CD14-positive monocyte (primary cell): Measurements from ENCODE around the gene SGSH. TPM values are rescaled to one million over a fixed set of nuclear protein-coding genes. Genes with fewer than 3 reads are reported as not detected.

Experiments
- DNase-seq, 3 donors: peaks; one replicate each; pipeline ENCODE4 v3.0.0-alpha.2; 2011 to 2022
- H2AFZ ChIP-seq: 2 replicates; pipeline ENCODE4 v1.6.0; 2012; ENCODE audit warnings: mild to moderate bottlenecking, low read depth, low read length, inconsistent platforms; ENCODE audit not compliant: insufficient read depth, poor library complexity, severe bottlenecking
- H3K27ac ChIP-seq, 2 donors: 1 replicate in 1 of 2; 2 replicates in 1 of 2; pipeline ENCODE4 v1.5.1; 2012 to 2013; ENCODE audit warnings: low read length in 2 of 2, control low read depth in 1 of 2, inconsistent platforms in 1 of 2, low read depth in 1 of 2, mild to moderate bottlenecking in 1 of 2
- H3K27me3 ChIP-seq, 2 donors: one replicate each; pipeline versions ENCODE4 v1.6.0 to v1.6.1; 2011 to 2013; ENCODE audit warnings: low read length in 2 of 2; ENCODE audit not compliant: control insufficient read depth in 2 of 2, insufficient read depth in 2 of 2
- H3K36me3 ChIP-seq, 2 donors: replicated peaks in 1 of 2; 1 replicate in 1 of 2; 2 replicates in 1 of 2; pipeline versions ENCODE4 v1.5.1 to v1.6.1; 2012 to 2013; ENCODE audit warnings: low read length in 2 of 2, control low read depth in 1 of 2, inconsistent platforms in 1 of 2, mild to moderate bottlenecking in 1 of 2; ENCODE audit not compliant: insufficient read depth in 2 of 2, control insufficient read depth in 1 of 2
- H3K4me1 ChIP-seq, 2 donors: 1 replicate in 1 of 2; 2 replicates in 1 of 2; pipeline versions ENCODE4 v1.5.1 to v1.6.1; 2012 to 2013; ENCODE audit warnings: low read length in 2 of 2, control low read depth in 1 of 2, inconsistent platforms in 1 of 2, mild to moderate bottlenecking in 1 of 2, moderate library complexity in 1 of 2; ENCODE audit not compliant: insufficient read depth in 2 of 2, control insufficient read depth in 1 of 2
- H3K4me2 ChIP-seq: replicated peaks from 2 replicates; pipeline ENCODE3; 2012; ENCODE audit warnings: low read length, moderate library complexity, mild to moderate bottlenecking; ENCODE audit not compliant: poor library complexity, severe bottlenecking; ENCODE audit errors: extremely low read depth
- H3K4me3 ChIP-seq, 3 experiments: fragments of 200-600 bp in 1 of 3; sonication (generic) in 1 of 3; replicated peaks in 1 of 3; 1 replicate in 2 of 3; 2 replicates in 1 of 3; pipeline ENCODE4 v1.5.1; 2011 to 2013; ENCODE audit warnings: low read length in 3 of 3, mild to moderate bottlenecking in 3 of 3, control low read depth in 2 of 3, low read depth in 2 of 3, inconsistent platforms in 1 of 3, moderate library complexity in 1 of 3
- H3K79me2 ChIP-seq: 2 replicates; pipeline ENCODE4 v1.6.0; 2012; ENCODE audit warnings: mild to moderate bottlenecking, control low read depth, inconsistent platforms, low read length, moderate library complexity; ENCODE audit not compliant: insufficient read depth
- H3K9ac ChIP-seq: 2 replicates; pipeline ENCODE4 v1.6.0; 2017; ENCODE audit warnings: low read length, mild to moderate bottlenecking; ENCODE audit not compliant: insufficient read depth, poor library complexity, severe bottlenecking
- H3K9me3 ChIP-seq, 2 donors: replicated peaks in 1 of 2; 1 replicate in 1 of 2; 2 replicates in 1 of 2; pipeline versions ENCODE4 v1.5.1 to v1.6.1; 2012 to 2013; ENCODE audit warnings: low read length in 2 of 2, control low read depth in 1 of 2; ENCODE audit not compliant: control insufficient read depth in 1 of 2, insufficient read depth in 1 of 2
- H4K20me1 ChIP-seq: 2 replicates; pipeline ENCODE4 v1.6.0; 2012; ENCODE audit warnings: mild to moderate bottlenecking, low read length, control low read depth, moderate library complexity; ENCODE audit not compliant: insufficient read depth
- H3K27ac Mint-ChIP-seq, 7 donors: one replicate each; pipeline ENCODE4 v1.8.0; 2020; ENCODE audit warnings: mild to moderate bottlenecking in 7 of 7, mixed read lengths in 7 of 7, moderate library complexity in 6 of 7, inconsistent platforms in 2 of 7
- H3K27me3 Mint-ChIP-seq, 3 donors: one replicate each; pipeline ENCODE4 v1.8.0; 2021 to 2022; ENCODE audit warnings: low read depth in 3 of 3, mild to moderate bottlenecking in 3 of 3, mixed read lengths in 3 of 3, moderate library complexity in 3 of 3, inconsistent platforms in 1 of 3
- H3K36me3 Mint-ChIP-seq, 2 donors: one replicate each; pipeline ENCODE4 v1.8.0; 2020; ENCODE audit warnings: mixed read lengths in 2 of 2, inconsistent platforms in 1 of 2, mild to moderate bottlenecking in 1 of 2
- H3K4me1 Mint-ChIP-seq: one replicate; pipeline ENCODE4 v1.8.0; 2020; ENCODE audit warnings: mild to moderate bottlenecking, mixed read lengths
- H3K4me3 Mint-ChIP-seq, 2 donors: one replicate each; pipeline ENCODE4 v1.8.0; 2020; ENCODE audit warnings: mild to moderate bottlenecking in 2 of 2, mixed read lengths in 2 of 2, moderate library complexity in 1 of 2
- H3K9me3 Mint-ChIP-seq, 7 donors: one replicate each; pipeline ENCODE4 v1.8.0; 2020 to 2022; ENCODE audit warnings: mixed read lengths in 7 of 7, mild to moderate bottlenecking in 6 of 7, moderate library complexity in 6 of 7, inconsistent platforms in 2 of 7
- CTCF ChIP-seq: fragments of 200-600 bp; IDR thresholded peaks from one replicate; pipeline ENCODE4 v1.8.0; 2022; ENCODE audit warnings: antibody characterized with exemption, mild to moderate bottlenecking
- WGBS: methylation state at CpG from one replicate; pipeline ENCODE4 v1.1.5; 2013; ENCODE audit warnings: missing lambda C conversion rate; ENCODE audit not compliant: insufficient coverage; 5-methylcytosine and 5-hydroxymethylcytosine counted together
- intact Hi-C, 2 donors: fragments of 100-400 bp; cut with micrococcal nuclease; formaldehyde crosslinking; loops; one replicate each; pipeline versions ENCODE4 v1.15.0 to v1.15.1; 2023
- polyA plus RNA-seq, 3 donors: library from polyadenylated mRNA; depleted of rRNA in 1 of 3; unstranded in 2 of 3; stranded (reverse) in 1 of 3; fragments of 300-500 nt in 2 of 3; fragments of >200 nt in 1 of 3; fragmentation: Illumina TruSeq in 2 of 3; gene quantifications; 1 replicate in 2 of 3; 2 replicates in 1 of 3; pipeline ENCODE4 v1.2.3, GENCODE V29; 2012 to 2021

Gene SGSH
- polyA plus RNA-seq, 3 donors = 21.1 to 193 (median 31.3) TPM

- H3K36me3 Mint-ChIP-seq = peaks cover 52 to 55% of the 10 kb centered on the region in 2 donors
- peaks cover 0 to 11% (median 2%) of the 10 kb centered on the region in 7 donors for H3K9me3 Mint-ChIP-seq
- peak overlapping the region; percentile 93 to 99 (median 97) for H3K27ac Mint-ChIP-seq
- Histone ChIP-seq H3K4me3 (peak overlapping the region; percentile 58 to 95 (median 86)), H4K20me1 (peaks cover 41% of the 10 kb centered on the region), H3K27me3 (peaks cover 3 to 25% of the 10 kb centered on the region in 2 donors), H3K9me3 (no peaks in the 10 kb centered on the region), H3K4me1 (peaks cover 24 to 39% of the 10 kb centered on the region in 2 donors), H2AFZ (peak overlapping the region; percentile 70), H3K4me2 (peak overlapping the region; percentile 92), H3K9ac (peak overlapping the region; percentile 100), H3K79me2 (peaks cover 32% of the 10 kb centered on the region), H3K27ac (peak overlapping the region; percentile 99), H3K36me3 (peaks cover 34 to 39% of the 10 kb centered on the region in 2 donors)
- intact Hi-C loops = loop anchor here (2.0 to 5.0 kb wide), 3 partner anchors 13 to 43 kb away; partner anchors contain the start of gene RNF213 (in 2 of the 2)
- no peak for TF ChIP-seq CTCF
- peaks cover 34 to 64% (median 46%) of the 10 kb centered on the region in 3 donors for H3K27me3 Mint-ChIP-seq
- H3K4me3 Mint-ChIP-seq = peak overlapping the region; percentile 91 to 93
- no peak for DNase-seq
- peaks cover 29% of the 10 kb centered on the region for H3K4me1 Mint-ChIP-seq
- WGBS = 4% methylated on average over 4 of the region's 5 CpGs
These were observed 425 bp downstream of the SGSH start for GRCh38 chr17:80219763-80220053.

- WGBS = 2% methylated on average over 9 of the region's 15 CpGs
- H3K4me3 ChIP-seq = peak overlapping the region; percentile 58 to 95 (median 86)
- peaks cover 3 to 25% of the 10 kb centered on the region in 2 donors for H3K27me3 ChIP-seq
- Mint-ChIP-seq H3K36me3 (peaks cover 57 to 59% of the 10 kb centered on the region in 2 donors), H3K4me1 (peaks cover 35% of the 10 kb centered on the region), H3K4me3 (peak overlapping the region; percentile 91 to 93), H3K9me3 (peaks cover 0 to 11% (median 2%) of the 10 kb centered on the region in 7 donors), H3K27ac (peak overlapping the region; percentile 93 to 99 (median 97)), H3K27me3 (peaks cover 34 to 63% (median 44%) of the 10 kb centered on the region in 3 donors)
- H4K20me1 ChIP-seq = peaks cover 47% of the 10 kb centered on the region
- H3K4me2 ChIP-seq = peak overlapping the region; percentile 92
- H3K79me2 ChIP-seq = peaks cover 32% of the 10 kb centered on the region
- peak overlapping the region; percentile 99 for H3K27ac ChIP-seq
- H3K9me3 ChIP-seq = no peaks in the 10 kb centered on the region
- intact Hi-C loops = loop anchor here in 1 of 2 donors (5.0 kb wide), 1 partner anchor 33 kb away; no protein-coding TSS in a partner anchor
- H3K36me3 ChIP-seq = peaks cover 39 to 44% of the 10 kb centered on the region in 2 donors
- peak overlapping the region; percentile 70 for H2AFZ ChIP-seq
- peak overlapping the region; percentile 100 for H3K9ac ChIP-seq
- TF ChIP-seq CTCF = no peak
- H3K4me1 ChIP-seq = peaks cover 29 to 44% of the 10 kb centered on the region in 2 donors
- peak; percentile 96 to 98 (median 98) for DNase-seq
These were observed 945 bp downstream of the SGSH start for GRCh38 chr17:80219013-80219762.
